Measurements from ENCODE around the gene LRFN4.

LRFN4 gene

GRCh38 chr11:66861038-66861773, 4.3 kb downstream of the LRFN4 start:
- Histone ChIP-seq H3K4me3 (ENCODE audit: insufficient read depth, low read length, poor library complexity, severe bottlenecking) (no peak overlapping the region), H3K9ac (ENCODE audit: low read length) (no peak overlapping the region), H4K20me1 (ENCODE audit: low read depth, low read length) (no peaks in the 10 kb centered on the region), H3K9me2 (replicated peaks; ENCODE audit: insufficient read depth, low read length) (no peaks in the 10 kb centered on the region), H3K4me2 (ENCODE audit: low read depth, low read length, poor library complexity, severe bottlenecking) (no peak overlapping the region), H2AFZ (ENCODE audit: low read depth, low read length, severe bottlenecking) (no peak overlapping the region), H3K79me2 (ENCODE audit: insufficient read depth, low read length) (no peaks in the 10 kb centered on the region), H3K27me3 (ENCODE audit: low read length) (no peaks in the 10 kb centered on the region), H3K27ac (ENCODE audit: low read depth, low read length) (no peak overlapping the region), H3K9me3 (ENCODE audit: insufficient read depth, low read length) (no peaks in the 10 kb centered on the region), H3F3A (ENCODE audit: insufficient read depth) (no peaks in the 10 kb centered on the region), H3K36me3 (ENCODE audit: low read length) (no peaks in the 10 kb centered on the region)
- no peak for TF ChIP-seq EZH2phosphoT487 (conservative IDR thresholded peaks at IDR 0.05; ENCODE audit: low read length)
- no peak for TF ChIP-seq CTCF (IDR thresholded peaks at IDR 0.05; ENCODE audit: insufficient read depth, low read length, poor library complexity, severe bottlenecking)

- no peak overlapping the region for H3K4me3 ChIP-seq (ENCODE audit: insufficient read depth, low read length, poor library complexity, severe bottlenecking)
- H3F3A ChIP-seq (ENCODE audit: insufficient read depth), result no peaks in the 10 kb centered on the region
- no peak for TF ChIP-seq CTCF (IDR thresholded peaks at IDR 0.05; ENCODE audit: insufficient read depth, low read length, poor library complexity, severe bottlenecking)
- no peak for TF ChIP-seq EZH2phosphoT487 (conservative IDR thresholded peaks at IDR 0.05; ENCODE audit: low read length)
- H3K36me3 ChIP-seq (ENCODE audit: low read length), result no peaks in the 10 kb centered on the region
- H3K27ac ChIP-seq (ENCODE audit: low read depth, low read length), result no peak overlapping the region
- H3K9ac ChIP-seq (ENCODE audit: low read length), result no peak overlapping the region
- H3K9me2 ChIP-seq (replicated peaks; ENCODE audit: insufficient read depth, low read length), result no peaks in the 10 kb centered on the region
- H2AFZ ChIP-seq (ENCODE audit: low read depth, low read length, severe bottlenecking), result no peak overlapping the region
- H3K79me2 ChIP-seq (ENCODE audit: insufficient read depth, low read length), result no peaks in the 10 kb centered on the region
- H3K4me2 ChIP-seq (ENCODE audit: low read depth, low read length, poor library complexity, severe bottlenecking), result no peak overlapping the region
- H3K27me3 ChIP-seq (ENCODE audit: low read length), result no peaks in the 10 kb centered on the region
- no peaks in the 10 kb centered on the region for H3K9me3 ChIP-seq (ENCODE audit: insufficient read depth, low read length)
- no peaks in the 10 kb centered on the region for H4K20me1 ChIP-seq (ENCODE audit: low read depth, low read length)
Measured at GRCh38 chr11:66861774-66862558, 5.1 kb downstream of the LRFN4 start.

- Histone ChIP-seq H3K9me2 (replicated peaks; ENCODE audit: insufficient read depth, low read length) (no peaks in the 10 kb centered on the region), H3K4me2 (ENCODE audit: low read depth, low read length, poor library complexity, severe bottlenecking) (no peak overlapping the region), H4K20me1 (ENCODE audit: low read depth, low read length) (no peaks in the 10 kb centered on the region)
Measured at GRCh38 chr11:66862559-66863037, 5.7 kb downstream of the LRFN4 start.

More at GRCh38 chr11:66862559-66863037, 5.7 kb downstream of the LRFN4 start:
- H3K9me3 ChIP-seq (ENCODE audit: insufficient read depth, low read length), result no peaks in the 10 kb centered on the region
- H3F3A ChIP-seq (ENCODE audit: insufficient read depth), result no peaks in the 10 kb centered on the region
- no peak for TF ChIP-seq CTCF (IDR thresholded peaks at IDR 0.05; ENCODE audit: insufficient read depth, low read length, poor library complexity, severe bottlenecking)
- no peak for TF ChIP-seq EZH2phosphoT487 (conservative IDR thresholded peaks at IDR 0.05; ENCODE audit: low read length)
- H3K9ac ChIP-seq (ENCODE audit: low read length), result no peak overlapping the region
- H3K27ac ChIP-seq (ENCODE audit: low read depth, low read length), result no peak overlapping the region
- no peak overlapping the region for H3K4me3 ChIP-seq (ENCODE audit: insufficient read depth, low read length, poor library complexity, severe bottlenecking)
- H3K79me2 ChIP-seq (ENCODE audit: insufficient read depth, low read length), result no peaks in the 10 kb centered on the region
- H2AFZ ChIP-seq (ENCODE audit: low read depth, low read length, severe bottlenecking), result no peak overlapping the region
- no peaks in the 10 kb centered on the region for H3K36me3 ChIP-seq (ENCODE audit: low read length)
- H3K27me3 ChIP-seq (ENCODE audit: low read length), result no peaks in the 10 kb centered on the region
